Lung (tissue), 12 donors: ENCODE data around the gene ENO2. TPM values are rescaled to one million over a fixed set of nuclear protein-coding genes. Genes with fewer than 3 reads are reported as not detected.
A peak's percentile ranks its signal among the peaks of the same experiment; 100 is the strongest.

Experiments
- ATAC-seq: fragments of 200-7000 bp; cut with Tn5 transposase; one replicate; pipeline ENCODE4 v1.9.1; 2020; ENCODE audit warnings: moderate number of reproducible peaks; ENCODE audit not compliant: insufficient read depth, low FRiP score
- DNase-seq, 3 donors: peaks; one replicate each; pipeline ENCODE4 v3.0.0-alpha.2; 2013 to 2017
- H3K27ac ChIP-seq, 2 donors: one replicate each; pipeline ENCODE4 v1.5.1; 2013; ENCODE audit warnings: mild to moderate bottlenecking in 2 of 2, moderate library complexity in 2 of 2, control low read depth in 1 of 2, inconsistent platforms in 1 of 2, low read depth in 1 of 2, low read length in 1 of 2
- H3K27me3 ChIP-seq, 3 donors: one replicate each; pipeline ENCODE4 v1.5.1; 2013; ENCODE audit warnings: low read length in 2 of 3; ENCODE audit not compliant: control insufficient read depth in 3 of 3, insufficient read depth in 3 of 3
- H3K36me3 ChIP-seq, 4 donors: one replicate each; pipeline ENCODE4 v1.5.1; 2013; ENCODE audit warnings: low read length in 4 of 4, mild to moderate bottlenecking in 1 of 4, moderate library complexity in 1 of 4; ENCODE audit not compliant: control insufficient read depth in 4 of 4, insufficient read depth in 4 of 4
- H3K4me1 ChIP-seq, 5 donors: one replicate each; pipeline ENCODE4 v1.5.1; 2013; ENCODE audit warnings: low read length in 5 of 5, mild to moderate bottlenecking in 2 of 5, moderate library complexity in 1 of 5; ENCODE audit not compliant: control insufficient read depth in 5 of 5, insufficient read depth in 5 of 5
- H3K4me3 ChIP-seq: one replicate; pipeline ENCODE4 v1.5.1; 2013; ENCODE audit warnings: mild to moderate bottlenecking, control low read depth, moderate library complexity
- H3K9ac ChIP-seq, 2 donors: one replicate each; pipeline ENCODE4 v1.5.1; 2013; ENCODE audit warnings: low read length in 2 of 2, control low read depth in 1 of 2; ENCODE audit not compliant: insufficient read depth in 1 of 2
- H3K9me3 ChIP-seq, 4 donors: one replicate each; pipeline ENCODE4 v1.5.1; 2013; ENCODE audit warnings: low read length in 3 of 4, mild to moderate bottlenecking in 1 of 4, moderate library complexity in 1 of 4; ENCODE audit not compliant: control insufficient read depth in 4 of 4, insufficient read depth in 3 of 4
- WGBS, 2 donors: extraction: QIAGEN DNeasy Blood & Tissue Kit; methylation state at CpG; one replicate each; pipeline ENCODE4 v1.1.7; 2013; 5-methylcytosine and 5-hydroxymethylcytosine counted together
- polyA plus RNA-seq, 2 donors: library from polyadenylated mRNA; stranded (reverse); fragments of 200-250 nt; gene quantifications; one replicate each; pipeline ENCODE4 v1.2.1, GENCODE V29; 2013
- total RNA-seq, 2 donors: library from RNA; depleted of rRNA in 1 of 2; stranded (reverse); fragments of >200 nt in 1 of 2; gene quantifications; one replicate each; pipeline ENCODE4 v1.2.1, GENCODE V29; 2014 to 2021
- TF ChIP-seq, protein P1 (sequence below): IDR thresholded peaks from 2 replicates; pipeline ENCODE4 v1.5.1; 2012; ENCODE audit warnings: mild to moderate bottlenecking; ENCODE audit errors: control extremely low read depth, extremely low read depth
- donor health status: control.
- donor health status: control.
- donor health status: Bipolar disorder and iron deficiency.
- donor health status: healthy.
- donor health status: DM: yes; HTN: yes; CAD: no.

The ENO2 gene
- total and polyA plus RNA-seq, 4 donors: 14.4 to 41.9 (median 30.8) TPM

DNA sequence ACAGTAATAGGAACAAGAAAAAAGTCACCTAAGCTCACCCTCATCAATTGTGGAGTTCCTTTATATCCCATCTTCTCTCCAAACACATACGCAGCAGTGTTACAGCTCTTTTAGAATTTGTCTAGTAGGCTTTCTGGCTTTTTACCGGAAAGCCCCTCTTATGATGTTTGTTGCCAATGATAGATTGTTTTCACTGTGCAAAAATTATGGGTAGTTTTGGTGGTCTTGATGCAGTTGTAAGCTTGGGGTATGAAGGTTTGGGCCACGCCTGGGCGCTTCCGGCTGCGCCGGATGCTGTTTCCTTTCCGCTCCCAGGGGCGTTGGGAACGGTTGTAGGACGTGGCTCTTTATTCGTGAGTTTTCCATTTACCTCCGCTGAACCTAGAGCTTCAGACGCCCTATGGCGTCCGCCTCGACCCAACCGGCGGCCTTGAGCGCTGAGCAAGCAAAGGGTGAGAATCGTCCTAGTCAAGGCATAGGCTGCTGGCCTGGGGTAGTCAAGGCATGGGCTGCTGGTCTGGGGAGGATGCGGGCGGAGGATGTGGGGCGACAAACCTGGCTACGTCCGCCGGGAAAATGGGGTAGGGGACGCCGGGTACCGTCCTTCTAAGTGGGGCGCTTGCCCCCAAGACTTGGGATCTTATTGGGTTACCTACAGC is 29.5 kb downstream of the ENO2 start, which contains the start of the genes C12orf57 and RNU7-1:
Gene C12orf57 (plus strand): TSS at position 301 of the 659 bp plus-strand sequence. CDS start 100 bp downstream, at position 401.
Gene RNU7-1 (plus strand): TSS at position 95 of the 659 bp plus-strand sequence.
- peak within 1 kb of the TSS; percentile 48 for H3K4me3 ChIP-seq
- WGBS, 2 donors: 0% methylated on average over 31 of the region's 31 CpGs
- H3K4me1 ChIP-seq: peaks cover 0 to 19% (median 10%) of the 10 kb centered on the region in 5 donors
- peak; percentile 90 to 98 (median 96) for DNase-seq
- H3K27ac ChIP-seq: peak within 1 kb of the TSS; percentile 95 to 98
- peaks cover 0 to 37% (median 20%) of the 10 kb centered on the region in 4 donors for H3K36me3 ChIP-seq
- no peaks in the 10 kb centered on the region for H3K9me3 ChIP-seq
- TF ChIP-seq, protein P1, sequence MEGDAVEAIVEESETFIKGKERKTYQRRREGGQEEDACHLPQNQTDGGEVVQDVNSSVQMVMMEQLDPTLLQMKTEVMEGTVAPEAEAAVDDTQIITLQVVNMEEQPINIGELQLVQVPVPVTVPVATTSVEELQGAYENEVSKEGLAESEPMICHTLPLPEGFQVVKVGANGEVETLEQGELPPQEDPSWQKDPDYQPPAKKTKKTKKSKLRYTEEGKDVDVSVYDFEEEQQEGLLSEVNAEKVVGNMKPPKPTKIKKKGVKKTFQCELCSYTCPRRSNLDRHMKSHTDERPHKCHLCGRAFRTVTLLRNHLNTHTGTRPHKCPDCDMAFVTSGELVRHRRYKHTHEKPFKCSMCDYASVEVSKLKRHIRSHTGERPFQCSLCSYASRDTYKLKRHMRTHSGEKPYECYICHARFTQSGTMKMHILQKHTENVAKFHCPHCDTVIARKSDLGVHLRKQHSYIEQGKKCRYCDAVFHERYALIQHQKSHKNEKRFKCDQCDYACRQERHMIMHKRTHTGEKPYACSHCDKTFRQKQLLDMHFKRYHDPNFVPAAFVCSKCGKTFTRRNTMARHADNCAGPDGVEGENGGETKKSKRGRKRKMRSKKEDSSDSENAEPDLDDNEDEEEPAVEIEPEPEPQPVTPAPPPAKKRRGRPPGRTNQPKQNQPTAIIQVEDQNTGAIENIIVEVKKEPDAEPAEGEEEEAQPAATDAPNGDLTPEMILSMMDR: no peak
- H3K9ac ChIP-seq: peak within 1 kb of the TSS; percentile 72 to 96
- H3K27me3 ChIP-seq: no peaks in the 10 kb centered on the region
- peak; percentile 71 for ATAC-seq

DNA sequence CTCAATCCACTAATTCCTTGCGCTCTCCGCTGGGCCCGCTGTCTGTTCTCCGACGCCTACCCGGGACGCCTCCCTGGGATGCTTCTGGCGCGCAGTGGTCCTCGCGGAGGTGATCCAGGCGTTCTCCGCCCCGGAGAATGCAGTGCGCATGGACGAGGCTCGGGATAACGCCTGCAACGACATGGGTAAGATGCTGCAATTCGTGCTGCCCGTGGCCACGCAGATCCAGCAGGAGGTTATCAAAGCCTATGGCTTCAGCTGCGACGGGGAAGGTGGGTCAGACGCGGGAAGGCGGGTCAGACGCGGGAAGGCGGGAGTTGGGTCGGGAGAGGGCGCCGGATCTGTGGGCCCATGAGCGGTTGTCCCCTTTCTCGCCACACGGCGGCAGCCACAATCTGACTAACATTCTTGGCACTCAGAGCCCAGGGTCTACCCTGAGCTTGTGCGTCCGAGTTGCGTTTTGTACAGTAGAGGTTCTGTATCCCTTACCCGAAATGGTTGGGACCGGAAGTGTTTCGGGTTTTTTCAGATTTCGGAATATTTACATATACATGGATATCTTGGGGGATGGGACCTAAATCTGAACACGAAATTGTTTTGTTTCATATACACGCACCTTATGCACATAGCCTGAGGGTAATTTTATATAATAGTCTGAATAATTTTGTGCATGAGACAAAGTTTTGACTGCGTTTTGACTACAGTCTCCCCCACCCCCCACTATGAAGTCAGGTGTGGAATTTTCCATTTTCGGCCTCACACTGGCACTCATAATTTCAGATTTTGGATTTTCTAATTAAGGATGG is 30.2 kb downstream of the ENO2 start:
- Histone ChIP-seq H3K9ac (peak overlapping the region; percentile 72 to 96), H3K27ac (peak overlapping the region; percentile 95 to 98), H3K4me3 (peak overlapping the region; percentile 48), H3K36me3 (peaks cover 0 to 29% (median 16%) of the 10 kb centered on the region in 4 donors), H3K4me1 (peaks cover 0 to 19% (median 12%) of the 10 kb centered on the region in 5 donors), H3K9me3 (no peaks in the 10 kb centered on the region), H3K27me3 (no peaks in the 10 kb centered on the region)
- TF ChIP-seq, protein P1: peak; percentile 97
- peak; percentile 64 for ATAC-seq
- peak; percentile 96 to 98 (median 97) for DNase-seq
- WGBS, 2 donors: 3 to 4% methylated on average over 48 of the region's 48 CpGs

DNA sequence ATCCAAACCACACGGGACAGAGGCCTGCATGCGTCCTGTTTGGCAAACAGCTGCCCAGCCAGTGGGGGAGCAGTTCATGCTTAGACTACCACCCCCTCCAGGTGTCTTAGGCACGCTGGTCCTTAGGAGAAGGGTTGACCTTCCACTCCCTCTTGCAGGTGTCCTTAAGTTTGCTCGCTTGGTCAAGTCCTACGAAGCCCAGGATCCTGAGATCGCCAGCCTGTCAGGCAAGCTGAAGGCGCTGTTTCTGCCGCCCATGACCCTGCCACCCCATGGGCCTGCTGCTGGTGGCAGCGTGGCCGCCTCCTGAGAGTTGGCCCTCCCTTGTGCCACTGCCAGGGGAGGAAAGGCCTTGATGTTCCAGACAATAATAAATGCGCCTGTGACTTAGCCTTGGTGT is 31.2 kb downstream of the ENO2 start:
- 74 to 78% methylated on average over 11 of the region's 11 CpGs for WGBS, 2 donors
- no peak overlapping the region for H3K4me3 ChIP-seq
- DNase-seq (no peak), ATAC-seq (no peak)
- TF ChIP-seq, protein P1: no peak
- no peak overlapping the region for H3K9ac ChIP-seq
- peaks cover 0 to 19% (median 12%) of the 10 kb centered on the region in 5 donors for H3K4me1 ChIP-seq
- peaks cover 0 to 21% (median 15%) of the 10 kb centered on the region in 4 donors for H3K36me3 ChIP-seq
- no peaks in the 10 kb centered on the region for H3K9me3 ChIP-seq
- H3K27ac ChIP-seq: peak overlapping the region in 1 of 2 donors; percentile 50
- H3K27me3 ChIP-seq: no peaks in the 10 kb centered on the region
